ENCODE results near the gene BRD3. TPM values are rescaled to one million over a fixed set of nuclear protein-coding genes. Genes with fewer than 3 reads are reported as not detected.
A peak's percentile ranks its signal among the peaks of the same experiment; 100 is the strongest.

The BRD3 gene
- total RNA-seq, 1 donor from 2014 or later, result 98.1 TPM

DNA sequence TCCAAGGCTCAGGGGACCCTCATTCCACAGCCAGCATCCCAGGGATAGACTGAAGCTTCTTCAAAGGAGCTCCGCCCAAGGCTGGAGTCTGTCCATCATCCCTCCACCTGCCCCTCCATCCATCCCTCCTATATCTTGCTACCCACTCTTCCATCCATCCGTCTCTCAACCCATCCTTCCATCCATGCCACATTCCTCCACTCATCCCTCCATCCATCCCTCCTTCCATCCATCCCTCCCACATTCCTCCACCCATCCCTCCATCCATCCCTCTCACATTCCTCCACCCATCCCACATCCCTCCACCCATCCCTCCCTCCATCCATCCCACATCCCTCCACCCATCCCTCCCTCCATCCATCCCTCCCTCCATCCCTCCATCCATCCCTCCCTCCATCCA is 70.2 kb downstream of the BRD3 start:
- no peak overlapping the region for H3K27ac Mint-ChIP-seq
- no peak overlapping the region for H3K4me3 Mint-ChIP-seq (ENCODE audit: low read depth)
- H3K9me3 Mint-ChIP-seq (ENCODE audit: low read depth), result no peaks in the 10 kb centered on the region
- TF ChIP-seq, protein P1, sequence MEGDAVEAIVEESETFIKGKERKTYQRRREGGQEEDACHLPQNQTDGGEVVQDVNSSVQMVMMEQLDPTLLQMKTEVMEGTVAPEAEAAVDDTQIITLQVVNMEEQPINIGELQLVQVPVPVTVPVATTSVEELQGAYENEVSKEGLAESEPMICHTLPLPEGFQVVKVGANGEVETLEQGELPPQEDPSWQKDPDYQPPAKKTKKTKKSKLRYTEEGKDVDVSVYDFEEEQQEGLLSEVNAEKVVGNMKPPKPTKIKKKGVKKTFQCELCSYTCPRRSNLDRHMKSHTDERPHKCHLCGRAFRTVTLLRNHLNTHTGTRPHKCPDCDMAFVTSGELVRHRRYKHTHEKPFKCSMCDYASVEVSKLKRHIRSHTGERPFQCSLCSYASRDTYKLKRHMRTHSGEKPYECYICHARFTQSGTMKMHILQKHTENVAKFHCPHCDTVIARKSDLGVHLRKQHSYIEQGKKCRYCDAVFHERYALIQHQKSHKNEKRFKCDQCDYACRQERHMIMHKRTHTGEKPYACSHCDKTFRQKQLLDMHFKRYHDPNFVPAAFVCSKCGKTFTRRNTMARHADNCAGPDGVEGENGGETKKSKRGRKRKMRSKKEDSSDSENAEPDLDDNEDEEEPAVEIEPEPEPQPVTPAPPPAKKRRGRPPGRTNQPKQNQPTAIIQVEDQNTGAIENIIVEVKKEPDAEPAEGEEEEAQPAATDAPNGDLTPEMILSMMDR (IDR thresholded peaks at IDR 0.05; ENCODE audit: unreplicated experiment), result no peak
- H3K4me1 Mint-ChIP-seq (ENCODE audit: low read depth), result peaks cover 3% of the 10 kb centered on the region
- H3K27me3 Mint-ChIP-seq, result peaks cover 6% of the 10 kb centered on the region
- DNase-seq (ENCODE audit: low spot score, unreplicated experiment), result no peak
- H3K36me3 Mint-ChIP-seq (ENCODE audit: insufficient read depth), result no peaks in the 10 kb centered on the region

DNA sequence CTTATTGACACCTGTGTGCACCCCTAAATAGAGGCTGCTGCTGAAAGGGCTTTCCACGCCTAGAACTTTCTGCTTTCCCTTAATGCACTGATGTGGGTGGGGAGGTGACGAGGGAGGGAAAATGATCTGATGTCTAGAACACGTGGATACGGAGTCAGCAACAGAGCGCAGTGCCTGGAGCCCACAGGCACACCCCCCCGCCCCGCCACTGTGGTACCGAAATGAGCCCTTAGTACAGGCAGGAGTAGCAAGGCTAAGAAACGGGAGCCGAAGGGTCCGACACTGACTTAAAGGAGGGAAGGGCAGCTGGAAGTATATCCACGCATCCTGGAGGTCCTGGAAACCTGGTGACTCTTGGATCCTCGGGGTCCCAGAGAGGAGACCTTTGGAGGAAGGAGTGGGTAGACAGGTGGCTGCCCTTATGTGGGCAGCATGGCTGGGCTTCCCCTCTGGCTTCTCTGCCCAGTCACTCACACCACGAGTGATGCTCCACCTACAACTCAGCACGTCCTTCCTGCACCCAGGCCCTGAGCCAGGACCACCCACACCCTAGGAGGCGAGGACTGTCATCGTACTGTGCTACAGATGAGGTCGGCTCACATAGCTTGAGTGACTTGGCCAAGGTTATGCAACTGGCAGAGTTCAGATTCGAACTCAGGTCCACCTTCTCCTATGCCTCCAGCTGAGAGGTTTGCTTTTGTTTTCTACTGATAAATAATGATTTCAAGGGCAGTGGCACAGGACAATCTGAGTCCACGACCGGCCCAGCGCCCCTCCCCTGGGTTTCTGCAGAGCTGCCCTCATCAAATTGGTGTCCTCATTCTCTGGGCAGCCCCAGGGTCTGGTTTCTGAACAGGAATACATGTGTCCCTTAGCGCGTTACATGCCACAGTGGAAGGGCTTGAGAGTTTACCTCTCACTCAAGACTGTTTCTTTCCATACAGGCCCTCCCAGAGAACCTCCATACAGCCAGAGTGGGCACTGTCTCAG is 71.0 kb downstream of the BRD3 start:
- TF ChIP-seq, protein P1 (IDR thresholded peaks at IDR 0.05; ENCODE audit: unreplicated experiment), result no peak
- no peak overlapping the region for H3K27ac Mint-ChIP-seq
- no peak for DNase-seq (ENCODE audit: low spot score, unreplicated experiment)
- no peak overlapping the region for H3K4me3 Mint-ChIP-seq (ENCODE audit: low read depth)
- H3K4me1 Mint-ChIP-seq (ENCODE audit: low read depth), result peaks cover 3% of the 10 kb centered on the region
- no peaks in the 10 kb centered on the region for H3K36me3 Mint-ChIP-seq (ENCODE audit: insufficient read depth)
- peaks cover 6% of the 10 kb centered on the region for H3K27me3 Mint-ChIP-seq
- no peaks in the 10 kb centered on the region for H3K9me3 Mint-ChIP-seq (ENCODE audit: low read depth)

DNA sequence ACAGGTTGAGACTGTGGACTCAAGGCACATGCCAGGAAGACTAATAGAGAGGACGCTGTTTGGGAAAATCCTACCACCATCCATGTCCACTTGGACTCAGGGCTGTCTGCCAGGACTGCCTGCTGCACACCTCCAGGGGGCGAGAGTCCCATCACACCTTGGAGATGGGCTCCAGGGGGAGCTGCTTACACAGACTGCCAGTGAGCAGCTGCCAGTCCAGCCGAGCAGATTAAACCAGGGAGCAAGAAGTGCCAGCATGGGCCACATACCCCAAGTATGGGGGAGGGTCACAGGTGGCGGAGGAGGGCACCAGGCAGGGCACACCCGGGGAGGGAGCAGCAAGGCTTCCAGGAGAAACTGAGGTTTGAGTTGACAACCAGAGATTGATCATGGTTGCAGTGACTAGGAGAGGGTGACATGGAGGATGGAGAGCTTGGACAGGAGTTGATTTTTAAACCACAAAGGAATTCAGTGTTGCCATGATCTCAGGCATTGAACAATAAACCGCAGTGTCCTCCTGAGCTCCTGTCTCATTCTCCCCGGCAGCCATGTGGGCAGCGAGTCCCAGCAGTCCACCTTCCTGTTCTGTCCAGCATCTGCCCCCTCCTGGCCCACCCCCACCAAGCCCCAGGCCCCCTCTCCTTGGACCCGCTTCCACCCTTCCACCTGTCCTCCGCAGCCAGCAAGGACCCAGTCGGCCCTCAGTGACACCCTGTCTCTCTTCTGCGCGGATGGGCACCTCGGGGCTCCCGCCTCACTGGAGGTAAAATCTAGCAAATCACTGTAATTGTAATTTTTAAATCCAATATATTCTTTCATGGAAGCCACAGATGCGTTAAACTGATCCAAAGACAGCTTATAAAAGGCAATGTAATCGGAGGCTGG is 72.6 kb downstream of the BRD3 start:
- Mint-ChIP-seq H3K4me3 (ENCODE audit: low read depth) (no peak overlapping the region), H3K9me3 (ENCODE audit: low read depth) (no peaks in the 10 kb centered on the region), H3K36me3 (ENCODE audit: insufficient read depth) (no peaks in the 10 kb centered on the region), H3K27ac (no peak overlapping the region), H3K4me1 (ENCODE audit: low read depth) (peaks cover 7% of the 10 kb centered on the region), H3K27me3 (peaks cover 5% of the 10 kb centered on the region)
- no peak for DNase-seq (ENCODE audit: low spot score, unreplicated experiment)
- TF ChIP-seq, protein P1 (IDR thresholded peaks at IDR 0.05; ENCODE audit: unreplicated experiment), result no peak

DNA sequence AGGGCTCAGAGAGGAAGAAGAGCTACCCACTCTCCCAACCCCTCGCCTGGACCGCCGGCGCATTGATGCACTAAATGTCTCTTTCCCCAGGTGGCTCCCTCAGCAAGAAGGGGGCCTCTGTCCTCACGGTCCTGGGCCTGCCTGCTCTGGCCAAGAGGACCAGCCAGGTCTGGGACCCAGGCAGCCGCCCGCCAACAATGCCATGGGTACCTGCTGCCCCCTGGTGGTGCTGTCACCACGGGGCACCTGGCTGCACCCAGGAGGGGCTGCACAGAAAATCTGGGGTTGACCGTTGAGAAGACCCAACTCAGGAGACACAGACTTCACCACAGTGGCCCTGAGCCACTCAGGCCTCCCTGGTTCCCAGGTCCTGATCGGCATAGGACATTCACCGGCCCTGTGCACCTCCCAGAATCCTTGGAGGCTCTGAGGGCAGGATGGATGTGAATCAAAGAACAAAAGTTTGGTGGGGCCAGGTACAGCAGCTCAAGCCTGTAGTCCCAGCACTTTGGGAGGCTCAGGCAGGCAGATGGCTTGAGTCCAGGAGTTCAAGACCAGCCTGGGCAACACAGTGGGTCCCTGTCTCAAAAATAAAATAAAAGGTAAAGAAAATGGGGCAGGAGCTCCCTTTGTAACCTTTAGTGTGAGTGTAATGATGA is 73.3 kb downstream of the BRD3 start:
- H3K4me1 Mint-ChIP-seq (ENCODE audit: low read depth), result peaks cover 14% of the 10 kb centered on the region
- DNase-seq (ENCODE audit: low spot score, unreplicated experiment), result peak; percentile 86
- H3K9me3 Mint-ChIP-seq (ENCODE audit: low read depth), result no peaks in the 10 kb centered on the region
- peak overlapping the region; percentile 50 for H3K4me3 Mint-ChIP-seq (ENCODE audit: low read depth)
- no peak overlapping the region for H3K27ac Mint-ChIP-seq
- no peaks in the 10 kb centered on the region for H3K27me3 Mint-ChIP-seq
- TF ChIP-seq, protein P1 (IDR thresholded peaks at IDR 0.05; ENCODE audit: unreplicated experiment), result peak; percentile 95
- no peaks in the 10 kb centered on the region for H3K36me3 Mint-ChIP-seq (ENCODE audit: insufficient read depth)

Data from progenitor cell of endocrine pancreas (in vitro differentiated cells).